K562 (cell line): ENCODE results near the gene SYCP2. TPM values are rescaled to one million over a fixed set of nuclear protein-coding genes. Genes with fewer than 3 reads are reported as not detected.

Source experiments
- BCLAF1 ChIP-seq, 2 experiments: fragments of 450-650 bp in 1 of 2; IDR thresholded peaks; 2 replicates each; pipeline ENCODE4 v1.6.1; 2011 to 2017; ENCODE audit warnings: low read depth in 2 of 2, antibody characterized with exemption in 1 of 2, borderline replicate concordance in 1 of 2, low read length in 1 of 2, mild to moderate bottlenecking in 1 of 2, mixed read lengths in 1 of 2; ENCODE audit not compliant: control insufficient read depth in 1 of 2
- CREBBP ChIP-seq: IDR thresholded peaks from one replicate; pipeline ENCODE4 v1.6.1; 2012; ENCODE audit warnings: low read depth, mild to moderate bottlenecking, control low read depth, inconsistent platforms, low read length
- HNRNPH1 ChIP-seq: fragments of 200-400 bp; formaldehyde crosslinking; optimal IDR thresholded peaks from 2 replicates; pipeline ENCODE3; 2017; ENCODE audit warnings: low read depth, mild to moderate bottlenecking, low read length, moderate library complexity
- MAFF ChIP-seq: IDR thresholded peaks from 2 replicates; pipeline ENCODE4 v1.6.1; 2012; ENCODE audit warnings: low read length, improper control_type of control experiment
- NFATC3 ChIP-seq: fragments of 450-650 bp; IDR thresholded peaks from 2 replicates; pipeline ENCODE4 v1.6.1; 2017; ENCODE audit warnings: mild to moderate bottlenecking
- PHB2 ChIP-seq: fragments of 450-650 bp; IDR thresholded peaks from 2 replicates; pipeline ENCODE4 v1.6.1; 2017; ENCODE audit warnings: low read depth
- RBBP5 ChIP-seq: fragments of 200-600 bp; sonication (generic); IDR thresholded peaks from 2 replicates; pipeline ENCODE4 v1.6.1; 2012; ENCODE audit warnings: borderline replicate concordance, mild to moderate bottlenecking, low read length, control low read depth, inconsistent platforms; ENCODE audit not compliant: insufficient read depth, poor library complexity, severe bottlenecking
- SMC3 ChIP-seq: conservative IDR thresholded peaks from 2 replicates; pipeline ENCODE4 v1.6.1; 2011; ENCODE audit warnings: low read depth, low read length, improper control_type of control experiment; ENCODE audit not compliant: insufficient read depth
- SNIP1 ChIP-seq: fragments of 450-650 bp; IDR thresholded peaks from 2 replicates; pipeline ENCODE4 v1.7.1; 2017; ENCODE audit warnings: low read depth, mild to moderate bottlenecking
- polyA plus RNA-seq, 8 experiments: library from polyadenylated mRNA; depleted of rRNA in 4 of 8; stranded (reverse) in 5 of 8; unstranded in 3 of 8; fragments of >200 nt; fragmentation: Nextera tagmentation in 2 of 8; fragmentation: Illumina TruSeq in 1 of 8; extraction: Ambion mirVana in 2 of 8; extraction: Trizol in 1 of 8; gene quantifications; 2 replicates each; pipeline versions ENCODE4 v1.2.1 to v1.2.3, GENCODE V29; 2011 to 2014; ENCODE audit warnings: inconsistent platforms in 1 of 8, missing spikeins in 1 of 8
- total RNA-seq, 7 experiments: library from RNA; depleted of rRNA in 6 of 7; stranded (reverse); fragments of >200 nt in 6 of 7; fragmentation: Illumina TruSeq in 2 of 7; extraction: Trizol in 2 of 7; gene quantifications; 2 replicates each; pipeline versions ENCODE4 v1.2.1 to v1.2.3, GENCODE V29; 2011 to 2021; ENCODE audit warnings: low replicate concordance in 1 of 7

The SYCP2 gene
- total and polyA plus RNA-seq, 9 of the 15 experiments (the other 6 are each of a cell fraction or from before 2014, with no cell fraction given): 0.24 to 1.6 (median 0.67) TPM

DNA sequence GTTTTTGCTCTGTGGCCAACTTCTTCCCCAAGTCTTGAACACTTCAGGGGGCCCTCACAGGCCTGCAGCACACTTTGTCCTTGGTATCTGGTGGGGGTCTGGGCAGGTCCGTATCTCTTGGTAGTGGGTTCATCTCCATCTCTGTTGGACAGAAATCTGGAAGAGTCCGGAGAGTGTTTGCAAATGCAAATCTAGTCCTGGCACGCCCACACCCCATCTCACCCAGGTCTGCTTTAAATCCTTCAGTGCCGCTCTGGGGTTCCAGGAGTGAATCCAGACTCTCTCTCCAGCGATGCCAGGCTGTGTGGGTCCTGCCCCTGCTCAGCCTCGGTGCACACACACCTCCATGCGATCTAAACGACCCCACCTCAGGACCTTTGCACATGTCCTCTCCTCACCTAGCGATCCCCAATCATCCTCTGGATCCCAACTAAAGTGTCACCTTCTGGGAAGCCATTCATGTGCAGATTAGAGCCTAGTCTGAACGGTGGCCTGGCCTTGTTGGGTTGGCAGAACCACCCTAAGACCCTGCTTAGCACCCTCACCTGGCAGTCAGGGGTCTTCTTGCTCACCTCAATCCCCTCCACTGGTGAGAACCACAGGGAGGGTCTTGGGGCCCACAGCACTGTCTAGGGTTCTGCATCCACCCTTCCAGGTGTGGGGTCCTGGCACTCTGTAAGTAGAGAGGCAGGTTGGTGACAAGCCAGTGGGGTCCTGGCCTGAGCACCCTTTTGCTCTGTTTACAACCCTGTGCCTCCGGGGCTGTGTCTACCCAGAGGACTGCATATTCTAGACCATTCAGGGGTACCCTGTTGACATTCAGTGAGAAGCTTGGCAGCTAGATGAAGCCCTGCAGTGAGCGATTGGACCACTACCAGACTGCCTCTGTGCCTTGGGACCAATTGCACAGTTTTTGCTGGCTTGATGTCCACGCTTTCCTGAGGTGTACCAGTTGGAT, 100.8 kb downstream of the SYCP2 start (continued):
- TF ChIP-seq BCLAF1 (IDR thresholded peaks at IDR 0.05; ENCODE audit: borderline replicate concordance in 1 of 2, control insufficient read depth in 1 of 2, low read depth in 2 of 2, low read length in 1 of 2): no peak
- TF ChIP-seq MAFF: no peak
- no peak for TF ChIP-seq PHB2
- no peak for TF ChIP-seq SMC3
- TF ChIP-seq SNIP1: no peak
- TF ChIP-seq RBBP5: no peak
- TF ChIP-seq NFATC3: no peak
- no peak for TF ChIP-seq CREBBP
- no peak for TF ChIP-seq HNRNPH1
